HG02763 (cell line): Measurements from ENCODE around the gene ATG5.
"Not testable (repeated sequence)": the region's sequence is repeated elsewhere in the genome, so short reads cannot be mapped to it uniquely, and the experiment has no call there.

Experiments used
- ATAC-seq: cut with Tn5 transposase; IDR thresholded peaks from one replicate; pipeline ENCODE4 v1.9.1; 2021; ENCODE audit warnings: mild to moderate bottlenecking, moderate library complexity; ENCODE audit not compliant: unreplicated experiment

Gene ATG5

GRCh38 chr6:106259748-106260147, 65.8 kb downstream of the ATG5 start:
- ATAC-seq, result not testable (repeated sequence)

GRCh38 chr6:106258726-106259125, 66.8 kb downstream of the ATG5 start:
- ATAC-seq, result no peak

- ATAC-seq, result no peak
Observed at GRCh38 chr6:106257195-106257594, 68.4 kb downstream of the ATG5 start.

- no peak for ATAC-seq
Observed at GRCh38 chr6:106256201-106256968, 69.2 kb downstream of the ATG5 start.

- no peak for ATAC-seq
Observed at GRCh38 chr6:106255306-106255705, 70.3 kb downstream of the ATG5 start.

GRCh38 chr6:106254636-106255035, 70.9 kb downstream of the ATG5 start:
- ATAC-seq, result no peak

GRCh38 chr6:106253731-106254130, 71.8 kb downstream of the ATG5 start:
- no peak for ATAC-seq

GRCh38 chr6:106253172-106253571, 72.4 kb downstream of the ATG5 start:
- no peak for ATAC-seq

GRCh38 chr6:106252687-106253086, 72.9 kb downstream of the ATG5 start:
- ATAC-seq, result no peak

GRCh38 chr6:106251531-106252255, 73.9 kb downstream of the ATG5 start:
- ATAC-seq, result not testable (repeated sequence)

GRCh38 chr6:106250953-106251352, 74.6 kb downstream of the ATG5 start:
- no peak for ATAC-seq

GRCh38 chr6:106249658-106250057, 75.9 kb downstream of the ATG5 start:
- ATAC-seq, result no peak

GRCh38 chr6:106247733-106248132, 77.8 kb downstream of the ATG5 start:
- no peak for ATAC-seq

GRCh38 chr6:106247293-106247692, 78.3 kb downstream of the ATG5 start:
- no peak for ATAC-seq

- ATAC-seq, result peak; percentile 63
Observed at GRCh38 chr6:106244931-106245330, 80.6 kb downstream of the ATG5 start.

- no peak for ATAC-seq
Observed at GRCh38 chr6:106244521-106244920, 81.0 kb downstream of the ATG5 start.

- ATAC-seq, result no peak
Observed at GRCh38 chr6:106243261-106243660, 82.3 kb downstream of the ATG5 start.

GRCh38 chr6:106241498-106241897, 84.1 kb downstream of the ATG5 start:
- ATAC-seq, result no peak

- ATAC-seq, result no peak
Observed at GRCh38 chr6:106237286-106237685, 88.3 kb downstream of the ATG5 start.

- not testable (repeated sequence) for ATAC-seq
Observed at GRCh38 chr6:106229876-106230445, 95.6 kb downstream of the ATG5 start.

GRCh38 chr6:106227612-106228507, 97.7 kb downstream of the ATG5 start:
- no peak for ATAC-seq
